HepG2 (cell line): Measurements from ENCODE around the gene TPGS1. TPM values are rescaled to one million over a fixed set of nuclear protein-coding genes. Genes with fewer than 3 reads are reported as not detected.

Experiments used
- ATF7 ChIP-seq, 2 experiments: fragments of 450-650 bp in 1 of 2; sonication (generic) in 1 of 2; formaldehyde crosslinking in 1 of 2; IDR thresholded peaks; 2 replicates each; pipeline versions ENCODE4 v1.4.0 to v1.6.1; 2016 to 2020; ENCODE audit warnings: antibody characterized with exemption in 1 of 2, mild to moderate bottlenecking in 1 of 2, missing genetic modification reagents in 1 of 2
- CHD2 ChIP-seq: IDR thresholded peaks from 2 replicates; pipeline ENCODE4 v1.6.1; 2011; ENCODE audit warnings: low read depth, low read length, improper control_type of control experiment
- GATA4 ChIP-seq: sonication (generic); IDR thresholded peaks from 2 replicates; pipeline ENCODE4 v1.6.1; 2016; ENCODE audit warnings: antibody characterized with exemption, low read depth, borderline replicate concordance
- ISL2 ChIP-seq: sonication (generic); formaldehyde crosslinking; IDR thresholded peaks from 2 replicates; pipeline ENCODE4 v1.5.0; 2020; ENCODE audit warnings: missing genetic modification reagents
- JUNB ChIP-seq: sonication (generic); formaldehyde crosslinking; IDR thresholded peaks from 2 replicates; pipeline ENCODE4 v1.8.0; 2022; ENCODE audit warnings: missing genetic modification reagents, mild to moderate bottlenecking, borderline replicate concordance
- KDM4B ChIP-seq: sonication (generic); formaldehyde crosslinking; IDR thresholded peaks from 2 replicates; pipeline ENCODE4 v1.4.0; 2020; ENCODE audit warnings: missing genetic modification reagents
- LBX2 ChIP-seq: sonication (generic); formaldehyde crosslinking; IDR thresholded peaks from 2 replicates; pipeline ENCODE4 v1.5.0; 2020; ENCODE audit warnings: missing genetic modification reagents, mild to moderate bottlenecking, borderline replicate concordance
- PRPF4 ChIP-seq: fragments of 200-400 bp; formaldehyde crosslinking; IDR thresholded peaks from 2 replicates; pipeline ENCODE4 v1.6.1; 2016; ENCODE audit warnings: low read length, low read depth; ENCODE audit not compliant: poor library complexity, severe bottlenecking
- REPIN1 ChIP-seq: sonication (generic); formaldehyde crosslinking; IDR thresholded peaks from 2 replicates; pipeline ENCODE4 v1.8.0; 2022; ENCODE audit warnings: missing genetic modification reagents, low read depth, mild to moderate bottlenecking, borderline replicate concordance
- SIX4 ChIP-seq: sonication (generic); formaldehyde crosslinking; IDR thresholded peaks from 2 replicates; pipeline ENCODE4 v1.4.0; 2020; ENCODE audit warnings: missing genetic modification reagents
- SMC3 ChIP-seq: IDR thresholded peaks from 2 replicates; pipeline ENCODE4 v1.6.1; 2011; ENCODE audit warnings: low read length, improper control_type of control experiment
- SRSF1 ChIP-seq: fragments of 200-400 bp; formaldehyde crosslinking; optimal IDR thresholded peaks from 2 replicates; pipeline ENCODE3; 2017; ENCODE audit warnings: mild to moderate bottlenecking, low read depth, low read length, moderate library complexity
- ZBTB3 ChIP-seq: sonication (generic); formaldehyde crosslinking; IDR thresholded peaks from 2 replicates; pipeline ENCODE4 v1.4.0; 2020; ENCODE audit warnings: low read depth, mild to moderate bottlenecking, moderate library complexity, missing genetic modification reagents, borderline replicate concordance
- ZFP82 ChIP-seq: sonication (generic); formaldehyde crosslinking; IDR thresholded peaks from 2 replicates; pipeline ENCODE4 v1.5.1; 2020; ENCODE audit warnings: mild to moderate bottlenecking, missing genetic modification reagents, borderline replicate concordance
- ZFX ChIP-seq: sonication (generic); formaldehyde crosslinking; IDR thresholded peaks from 2 replicates; pipeline ENCODE4 v1.4.0; 2020; ENCODE audit warnings: mild to moderate bottlenecking, low read depth, missing genetic modification reagents, moderate library complexity
- ZNF12 ChIP-seq: sonication (generic); formaldehyde crosslinking; IDR thresholded peaks from 2 replicates; pipeline ENCODE4 v1.5.0; 2020; ENCODE audit warnings: missing genetic modification reagents
- ZNF558 ChIP-seq: sonication (generic); formaldehyde crosslinking; IDR thresholded peaks from 2 replicates; pipeline ENCODE4 v1.9.0; 2022; ENCODE audit warnings: mild to moderate bottlenecking, missing genetic modification reagents, borderline replicate concordance
- ZNF670 ChIP-seq: sonication (generic); formaldehyde crosslinking; IDR thresholded peaks from 2 replicates; pipeline ENCODE4 v1.8.0; 2022; ENCODE audit warnings: mild to moderate bottlenecking, missing genetic modification reagents, borderline replicate concordance
- polyA plus RNA-seq, 8 experiments: library from polyadenylated mRNA; depleted of rRNA in 3 of 8; stranded (reverse) in 7 of 8; unstranded in 1 of 8; fragments of >200 nt; fragmentation: Illumina TruSeq in 4 of 8; extraction: Trizol in 4 of 8; gene quantifications; 2 replicates each; pipeline versions ENCODE4 v1.2.1 to v1.2.3, GENCODE V29; 2011 to 2016; ENCODE audit warnings: low read depth in 4 of 8, missing spikeins in 1 of 8, mixed read lengths in 1 of 8; ENCODE audit not compliant: insufficient read depth in 1 of 8
- total RNA-seq, 5 experiments: library from RNA; depleted of rRNA; stranded (reverse); fragments of >200 nt; fragmentation: Illumina TruSeq; extraction: Trizol; gene quantifications; 2 replicates each; pipeline ENCODE4 v1.2.3, GENCODE V29; 2016; ENCODE audit warnings: low read depth in 1 of 5
- TF ChIP-seq, protein P1 (sequence below): sonication (generic); formaldehyde crosslinking; IDR thresholded peaks from 2 replicates; pipeline ENCODE4 v1.5.1; 2020; ENCODE audit warnings: mild to moderate bottlenecking, missing genetic modification reagents
- TF ChIP-seq, protein P2 (sequence below): sonication (generic); formaldehyde crosslinking; IDR thresholded peaks from 2 replicates; pipeline ENCODE4 v1.4.0; 2020; ENCODE audit warnings: missing genetic modification reagents, borderline replicate concordance

TPGS1 gene
- total and polyA plus RNA-seq, 2 of the 13 experiments (the other 11 are each of a cell fraction or from before 2014, with no cell fraction given), result 1.1 to 6.2 TPM

- TF ChIP-seq, protein P1, sequence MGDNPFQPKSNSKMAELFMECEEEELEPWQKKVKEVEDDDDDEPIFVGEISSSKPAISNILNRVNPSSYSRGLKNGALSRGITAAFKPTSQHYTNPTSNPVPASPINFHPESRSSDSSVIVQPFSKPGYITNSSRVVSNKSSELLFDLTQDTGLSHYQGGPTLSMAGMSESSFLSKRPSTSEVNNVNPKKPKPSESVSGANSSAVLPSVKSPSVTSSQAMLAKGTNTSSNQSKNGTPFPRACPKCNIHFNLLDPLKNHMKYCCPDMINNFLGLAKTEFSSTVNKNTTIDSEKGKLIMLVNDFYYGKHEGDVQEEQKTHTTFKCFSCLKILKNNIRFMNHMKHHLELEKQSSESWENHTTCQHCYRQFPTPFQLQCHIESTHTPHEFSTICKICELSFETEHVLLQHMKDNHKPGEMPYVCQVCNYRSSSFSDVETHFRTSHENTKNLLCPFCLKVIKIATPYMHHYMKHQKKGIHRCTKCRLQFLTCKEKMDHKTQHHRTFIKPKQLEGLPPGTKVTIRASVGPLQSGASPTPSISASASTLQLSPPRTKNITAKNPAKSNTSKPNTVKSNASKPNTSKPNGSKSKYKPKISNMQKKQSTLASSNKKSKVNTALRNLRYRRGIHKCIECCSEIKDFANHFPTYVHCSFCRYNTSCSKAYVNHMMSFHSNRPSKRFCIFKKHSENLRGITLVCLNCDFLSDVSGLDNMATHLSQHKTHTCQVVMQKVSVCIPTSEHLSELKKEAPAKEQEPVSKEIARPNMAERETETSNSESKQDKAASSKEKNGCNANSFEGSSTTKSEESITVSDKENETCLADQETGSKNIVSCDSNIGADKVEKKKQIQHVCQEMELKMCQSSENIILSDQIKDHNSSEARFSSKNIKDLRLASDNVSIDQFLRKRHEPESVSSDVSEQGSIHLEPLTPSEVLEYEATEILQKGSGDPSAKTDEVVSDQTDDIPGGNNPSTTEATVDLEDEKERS (CRISPR knock-in tag), result no peak
- TF ChIP-seq ZFX (no peak; the same call in 1 of the 2 replicates), GATA4 (peak; percentile 8; the same call in 1 of the 2 replicates), ZNF12 (CRISPR knock-in tag) (peak; percentile 23; the same call in 1 of the 2 replicates), SMC3 (no peak), PRPF4 (no peak), LBX2 (CRISPR knock-in tag) (no peak), ZNF670 (CRISPR knock-in tag) (no peak), ZBTB3 (CRISPR knock-in tag) (no peak), ATF7 (IDR thresholded peaks at IDR 0.05) (no peak), ATF7 (CRISPR knock-in tag; IDR thresholded peaks at IDR 0.05) (no peak), ZFP82 (no peak), KDM4B (no peak), SIX4 (CRISPR knock-in tag) (no peak), REPIN1 (CRISPR knock-in tag) (peak; percentile 69), JUNB (CRISPR knock-in tag) (no peak), ISL2 (peak; percentile 23; the same call in 1 of the 2 replicates), SRSF1 (no peak), CHD2 (no peak), ZNF558 (CRISPR knock-in tag) (peak; percentile 27; the same call in 1 of the 2 replicates)
- TF ChIP-seq, protein P2, sequence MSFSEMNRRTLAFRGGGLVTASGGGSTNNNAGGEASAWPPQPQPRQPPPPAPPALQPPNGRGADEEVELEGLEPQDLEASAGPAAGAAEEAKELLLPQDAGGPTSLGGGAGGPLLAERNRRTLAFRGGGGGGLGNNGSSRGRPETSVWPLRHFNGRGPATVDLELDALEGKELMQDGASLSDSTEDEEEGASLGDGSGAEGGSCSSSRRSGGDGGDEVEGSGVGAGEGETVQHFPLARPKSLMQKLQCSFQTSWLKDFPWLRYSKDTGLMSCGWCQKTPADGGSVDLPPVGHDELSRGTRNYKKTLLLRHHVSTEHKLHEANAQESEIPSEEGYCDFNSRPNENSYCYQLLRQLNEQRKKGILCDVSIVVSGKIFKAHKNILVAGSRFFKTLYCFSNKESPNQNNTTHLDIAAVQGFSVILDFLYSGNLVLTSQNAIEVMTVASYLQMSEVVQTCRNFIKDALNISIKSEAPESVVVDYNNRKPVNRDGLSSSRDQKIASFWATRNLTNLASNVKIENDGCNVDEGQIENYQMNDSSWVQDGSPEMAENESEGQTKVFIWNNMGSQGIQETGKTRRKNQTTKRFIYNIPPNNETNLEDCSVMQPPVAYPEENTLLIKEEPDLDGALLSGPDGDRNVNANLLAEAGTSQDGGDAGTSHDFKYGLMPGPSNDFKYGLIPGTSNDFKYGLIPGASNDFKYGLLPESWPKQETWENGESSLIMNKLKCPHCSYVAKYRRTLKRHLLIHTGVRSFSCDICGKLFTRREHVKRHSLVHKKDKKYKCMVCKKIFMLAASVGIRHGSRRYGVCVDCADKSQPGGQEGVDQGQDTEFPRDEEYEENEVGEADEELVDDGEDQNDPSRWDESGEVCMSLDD, result peak; percentile 20; the same call in 1 of the 2 replicates
Observed at GRCh38 chr19:488505-489417, 18.5 kb upstream of the TPGS1 start (continued).
